Activated CD4-positive, alpha-beta T cell treated with anti-CD3 and anti-CD28 coated beads, Interleukin-2, Interleukin-6, amounts not matched to agents 100 ng/mL and 50 ng/mL, durations not matched to agents 16 hours and 8 hours (primary cell): ENCODE data around the gene ZNF598.
A peak's percentile ranks its signal among the peaks of the same experiment; 100 is the strongest.

ENCODE experiments used
- DNase-seq: peaks from one replicate; pipeline ENCODE4 v3.0.0-alpha.2; 2020

Gene ZNF598

GRCh38 chr16:2005646-2006045, 4.0 kb downstream of the ZNF598 start:
- no peak for DNase-seq

GRCh38 chr16:2004795-2005517, 4.7 kb downstream of the ZNF598 start:
- DNase-seq, result no peak

- peak; percentile 94 for DNase-seq
These were observed 5.6 kb downstream of the ZNF598 start for GRCh38 chr16:2003827-2004641.

- no peak for DNase-seq
These were observed 6.3 kb downstream of the ZNF598 start for GRCh38 chr16:2003231-2003826.

- no peak for DNase-seq
These were observed 7.0 kb downstream of the ZNF598 start for GRCh38 chr16:2002406-2003230.

- DNase-seq, result no peak
These were observed 7.9 kb downstream of the ZNF598 start for GRCh38 chr16:2001456-2002355.

GRCh38 chr16:2001035-2001434, 8.6 kb downstream of the ZNF598 start:
- DNase-seq, result no peak

GRCh38 chr16:1999866-2000514, 9.6 kb downstream of the ZNF598 start:
- no peak for DNase-seq

- no peak for DNase-seq
These were observed 10.5 kb downstream of the ZNF598 start for GRCh38 chr16:1998852-1999801.

GRCh38 chr16:1998360-1998835, 11.2 kb downstream of the ZNF598 start:
- DNase-seq, result no peak

- DNase-seq, result no peak
These were observed 11.9 kb downstream of the ZNF598 start for GRCh38 chr16:1997494-1998359.

- peak; percentile 69 for DNase-seq
These were observed 15.9 kb downstream of the ZNF598 start for GRCh38 chr16:1993731-1994131.

GRCh38 chr16:1992704-1993317, 16.8 kb downstream of the ZNF598 start:
- no peak for DNase-seq

GRCh38 chr16:1991948-1992703, 17.5 kb downstream of the ZNF598 start:
- DNase-seq, result peak; percentile 99

GRCh38 chr16:1991588-1991947, 18.1 kb downstream of the ZNF598 start:
- no peak for DNase-seq

GRCh38 chr16:1991135-1991551, 18.5 kb downstream of the ZNF598 start:
- peak; percentile 62 for DNase-seq

GRCh38 chr16:1990351-1991134, 19.1 kb downstream of the ZNF598 start:
- DNase-seq, result peak; percentile 57
